Peyer's patch (tissue), 4 donors: ENCODE data around the gene FAM170B. TPM values are rescaled to one million over a fixed set of nuclear protein-coding genes. Genes with fewer than 3 reads are reported as not detected.

ENCODE experiments used
- DNase-seq, 3 donors: peaks; one replicate each; pipeline ENCODE4 v3.0.0-alpha.2; 2017 to 2019
- H3K27ac ChIP-seq, 4 donors: fragments of 200-600 bp; sonication (generic); one replicate each; pipeline ENCODE4 v1.5.1; 2016 to 2019
- H3K27me3 ChIP-seq, 2 donors: fragments of 200-600 bp; sonication (generic); one replicate each; pipeline ENCODE4 v1.5.1; 2019
- H3K36me3 ChIP-seq, 3 donors: fragments of 200-600 bp; sonication (generic); one replicate each; pipeline ENCODE4 v1.5.1; 2016 to 2019
- H3K4me1 ChIP-seq, 4 donors: fragments of 200-600 bp; sonication (generic); one replicate each; pipeline ENCODE4 v1.5.1; 2016 to 2019
- H3K4me3 ChIP-seq, 4 donors: fragments of 200-600 bp; sonication (generic); 1 replicate in 3 of 4; 2 replicates in 1 of 4; pipeline ENCODE4 v1.5.1; 2016 to 2019; ENCODE audit warnings: mild to moderate bottlenecking in 1 of 4
- H3K9me3 ChIP-seq, 4 donors: fragments of 200-600 bp; sonication (generic); one replicate each; pipeline ENCODE4 v1.5.1; 2016 to 2019; ENCODE audit warnings: mild to moderate bottlenecking in 1 of 4
- POLR2A ChIP-seq, 2 donors: fragments of 450-650 bp; IDR thresholded peaks; one replicate each; pipeline ENCODE4 v1.5.1; 2017; ENCODE audit warnings: antibody characterized with exemption in 2 of 2, mild to moderate bottlenecking in 2 of 2, moderate library complexity in 2 of 2
- total RNA-seq, 4 donors: library from RNA; depleted of rRNA; stranded (reverse); fragments of >200 nt; gene quantifications; one replicate each; pipeline ENCODE4 v1.1.0, GENCODE V29; 2016
- TF ChIP-seq, protein P1 (sequence below), 6 experiments: fragments of 450-650 bp in 4 of 6; fragments of 200-600 bp in 2 of 6; sonication (generic) in 1 of 6; IDR thresholded peaks; one replicate each; pipeline ENCODE4 v1.5.1; 2017 to 2019; ENCODE audit warnings: antibody characterized with exemption in 6 of 6, mild to moderate bottlenecking in 3 of 6, moderate library complexity in 1 of 6

Gene FAM170B
- total RNA-seq, 4 donors from 2014 or later, result not detected

DNA sequence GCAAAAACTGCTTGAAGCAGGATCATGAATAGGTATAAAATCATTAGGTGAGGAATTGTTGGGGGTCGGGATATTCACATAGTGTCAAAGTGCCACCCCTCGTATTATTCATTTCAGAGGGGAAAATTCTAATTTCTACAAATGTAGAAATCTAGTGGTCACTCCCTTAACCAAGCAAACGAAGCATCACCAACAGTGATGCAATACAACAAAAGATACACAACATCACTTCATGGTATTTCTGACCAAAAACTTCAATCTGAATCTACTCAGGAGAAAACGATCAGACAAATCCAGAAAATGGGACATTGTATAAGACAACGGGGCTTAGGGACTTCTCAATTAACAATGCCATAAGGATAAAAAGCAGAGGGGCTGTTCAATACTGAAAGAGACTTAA lies 26.3 kb upstream of the FAM170B start:
- no peak for TF ChIP-seq POLR2A (IDR thresholded peaks at IDR 0.05)
- TF ChIP-seq, protein P1, sequence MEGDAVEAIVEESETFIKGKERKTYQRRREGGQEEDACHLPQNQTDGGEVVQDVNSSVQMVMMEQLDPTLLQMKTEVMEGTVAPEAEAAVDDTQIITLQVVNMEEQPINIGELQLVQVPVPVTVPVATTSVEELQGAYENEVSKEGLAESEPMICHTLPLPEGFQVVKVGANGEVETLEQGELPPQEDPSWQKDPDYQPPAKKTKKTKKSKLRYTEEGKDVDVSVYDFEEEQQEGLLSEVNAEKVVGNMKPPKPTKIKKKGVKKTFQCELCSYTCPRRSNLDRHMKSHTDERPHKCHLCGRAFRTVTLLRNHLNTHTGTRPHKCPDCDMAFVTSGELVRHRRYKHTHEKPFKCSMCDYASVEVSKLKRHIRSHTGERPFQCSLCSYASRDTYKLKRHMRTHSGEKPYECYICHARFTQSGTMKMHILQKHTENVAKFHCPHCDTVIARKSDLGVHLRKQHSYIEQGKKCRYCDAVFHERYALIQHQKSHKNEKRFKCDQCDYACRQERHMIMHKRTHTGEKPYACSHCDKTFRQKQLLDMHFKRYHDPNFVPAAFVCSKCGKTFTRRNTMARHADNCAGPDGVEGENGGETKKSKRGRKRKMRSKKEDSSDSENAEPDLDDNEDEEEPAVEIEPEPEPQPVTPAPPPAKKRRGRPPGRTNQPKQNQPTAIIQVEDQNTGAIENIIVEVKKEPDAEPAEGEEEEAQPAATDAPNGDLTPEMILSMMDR (IDR thresholded peaks at IDR 0.05), result no peak
- H3K4me1 ChIP-seq, result no peaks in the 10 kb centered on the region
- H3K36me3 ChIP-seq, result no peaks in the 10 kb centered on the region
- H3K27ac ChIP-seq, result no peak overlapping the region
- no peaks in the 10 kb centered on the region for H3K27me3 ChIP-seq
- no peaks in the 10 kb centered on the region for H3K9me3 ChIP-seq
- no peak for DNase-seq
- H3K4me3 ChIP-seq, result no peak overlapping the region

DNA sequence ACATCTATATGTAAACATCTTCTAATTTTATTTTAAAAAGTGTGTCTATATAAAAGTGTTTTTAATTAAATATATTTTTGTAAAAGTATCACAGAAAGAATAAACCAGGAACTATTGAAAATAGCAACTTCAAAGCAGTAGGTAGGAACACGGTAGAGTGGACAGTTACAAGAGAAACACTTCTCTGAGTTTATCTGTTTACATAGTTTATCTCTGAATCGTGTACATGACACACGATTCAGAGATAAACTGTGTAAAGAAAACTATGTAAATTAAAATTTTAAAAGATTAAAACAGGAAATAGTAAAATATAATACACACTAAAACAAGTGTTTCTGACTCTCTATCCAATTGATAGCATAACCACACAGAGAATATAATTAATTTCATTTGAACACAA lies 25.1 kb upstream of the FAM170B start:
- no peak overlapping the region for H3K27ac ChIP-seq
- no peak overlapping the region for H3K4me3 ChIP-seq
- no peak for TF ChIP-seq POLR2A (IDR thresholded peaks at IDR 0.05)
- TF ChIP-seq, protein P1 (IDR thresholded peaks at IDR 0.05), result no peak
- no peaks in the 10 kb centered on the region for H3K36me3 ChIP-seq
- H3K9me3 ChIP-seq, result no peaks in the 10 kb centered on the region
- H3K27me3 ChIP-seq, result no peaks in the 10 kb centered on the region
- no peaks in the 10 kb centered on the region for H3K4me1 ChIP-seq
- DNase-seq, result no peak

DNA sequence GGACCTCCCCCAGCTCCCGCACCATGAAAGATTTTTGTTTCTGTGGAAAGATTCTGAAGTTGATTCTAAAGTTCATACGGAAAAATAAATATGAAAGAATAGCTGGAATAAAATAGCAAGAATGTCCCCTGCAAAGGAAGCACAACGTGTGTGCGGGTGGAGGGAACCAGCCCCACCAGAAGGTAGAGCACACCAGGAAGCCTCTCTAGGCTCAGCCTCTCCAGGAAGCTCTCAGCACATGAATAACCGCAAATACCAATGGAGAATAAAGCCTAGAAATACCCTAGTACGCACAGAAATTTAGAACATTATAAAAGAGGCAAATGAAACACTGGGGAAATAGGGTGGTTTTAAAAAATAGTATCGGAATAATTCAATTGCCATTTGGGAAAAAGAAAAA lies 24.6 kb upstream of the FAM170B start:
- H3K36me3 ChIP-seq, result no peaks in the 10 kb centered on the region
- no peak for DNase-seq
- H3K9me3 ChIP-seq, result no peaks in the 10 kb centered on the region
- H3K4me3 ChIP-seq, result no peak overlapping the region
- H3K4me1 ChIP-seq, result no peaks in the 10 kb centered on the region
- no peak overlapping the region for H3K27ac ChIP-seq
- TF ChIP-seq POLR2A (IDR thresholded peaks at IDR 0.05), result no peak
- TF ChIP-seq, protein P1 (IDR thresholded peaks at IDR 0.05), result no peak
- H3K27me3 ChIP-seq, result no peaks in the 10 kb centered on the region

DNA sequence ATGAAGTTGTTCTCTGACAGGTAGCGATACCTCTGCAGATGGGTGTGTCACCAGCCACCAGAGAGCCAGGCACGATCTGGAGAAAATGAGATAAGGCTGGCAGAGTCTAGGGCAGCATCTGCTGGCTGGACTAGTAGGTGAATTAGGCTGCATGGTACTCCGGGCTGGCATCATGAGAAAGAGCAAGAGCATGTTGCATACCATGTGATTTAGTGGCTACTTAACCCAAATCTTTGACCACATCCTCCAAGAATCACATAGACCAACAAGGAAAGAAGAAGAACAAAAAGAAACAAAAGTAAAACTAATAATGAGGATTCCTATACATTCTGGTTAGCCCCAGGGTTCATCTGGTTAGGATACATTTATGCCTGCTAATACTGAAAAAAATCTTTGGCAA lies 23.4 kb upstream of the FAM170B start:
- Histone ChIP-seq H3K27me3 (no peaks in the 10 kb centered on the region), H3K36me3 (no peaks in the 10 kb centered on the region), H3K9me3 (no peaks in the 10 kb centered on the region), H3K4me3 (no peak overlapping the region), H3K4me1 (no peaks in the 10 kb centered on the region), H3K27ac (no peak overlapping the region)
- TF ChIP-seq POLR2A (IDR thresholded peaks at IDR 0.05), result no peak
- TF ChIP-seq, protein P1 (IDR thresholded peaks at IDR 0.05), result no peak
- DNase-seq, result no peak

DNA sequence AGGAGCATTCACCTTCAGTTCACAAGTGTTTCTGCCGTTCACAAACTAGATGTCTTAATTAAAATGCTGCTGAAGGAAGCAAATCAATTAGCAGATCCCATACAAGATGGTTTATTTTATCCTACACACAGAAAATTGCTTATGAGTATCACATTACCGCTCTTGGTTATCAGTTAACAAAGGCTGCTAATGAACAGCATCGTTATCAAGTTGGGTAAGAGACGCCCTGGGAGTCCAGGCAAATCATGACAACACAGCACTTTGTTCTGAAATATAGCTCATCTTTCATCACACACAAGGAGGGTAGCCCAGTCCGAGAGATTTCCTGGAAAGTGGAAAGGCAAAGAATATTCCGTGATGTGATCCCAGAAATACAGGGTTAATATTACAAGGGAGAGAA lies 20.8 kb upstream of the FAM170B start:
- Histone ChIP-seq H3K4me1 (no peaks in the 10 kb centered on the region), H3K4me3 (no peak overlapping the region), H3K27me3 (no peaks in the 10 kb centered on the region), H3K9me3 (no peaks in the 10 kb centered on the region), H3K36me3 (no peaks in the 10 kb centered on the region), H3K27ac (no peak overlapping the region)
- DNase-seq, result no peak
- no peak for TF ChIP-seq POLR2A (IDR thresholded peaks at IDR 0.05)
- TF ChIP-seq, protein P1 (IDR thresholded peaks at IDR 0.05), result no peak

DNA sequence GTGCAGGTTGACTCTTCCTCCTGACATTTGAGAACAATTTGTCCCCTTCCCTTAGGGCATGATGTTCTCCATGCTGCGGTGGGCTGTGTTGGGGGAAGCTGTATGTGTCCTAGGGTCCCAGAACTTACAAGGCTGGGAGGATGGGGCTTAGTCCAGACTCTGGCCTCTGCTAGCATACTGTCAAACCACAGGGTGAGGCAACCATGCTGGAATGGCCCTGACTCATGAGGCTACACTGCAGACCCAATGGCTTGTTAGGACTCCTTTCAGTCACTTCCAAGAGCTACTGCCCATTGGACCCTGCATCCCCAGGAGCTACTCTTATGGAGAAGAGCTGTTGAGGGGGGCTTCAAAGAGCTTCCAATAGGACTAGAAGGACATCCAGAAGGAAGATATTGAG lies 20.1 kb upstream of the FAM170B start:
- Histone ChIP-seq H3K27ac (no peak overlapping the region), H3K36me3 (no peaks in the 10 kb centered on the region), H3K4me1 (no peaks in the 10 kb centered on the region), H3K4me3 (no peak overlapping the region), H3K9me3 (no peaks in the 10 kb centered on the region), H3K27me3 (no peaks in the 10 kb centered on the region)
- DNase-seq, result no peak
- TF ChIP-seq, protein P1 (IDR thresholded peaks at IDR 0.05), result no peak
- TF ChIP-seq POLR2A (IDR thresholded peaks at IDR 0.05), result no peak
